Measurements from ENCODE around the gene ATF2.

Gene ATF2

DNA sequence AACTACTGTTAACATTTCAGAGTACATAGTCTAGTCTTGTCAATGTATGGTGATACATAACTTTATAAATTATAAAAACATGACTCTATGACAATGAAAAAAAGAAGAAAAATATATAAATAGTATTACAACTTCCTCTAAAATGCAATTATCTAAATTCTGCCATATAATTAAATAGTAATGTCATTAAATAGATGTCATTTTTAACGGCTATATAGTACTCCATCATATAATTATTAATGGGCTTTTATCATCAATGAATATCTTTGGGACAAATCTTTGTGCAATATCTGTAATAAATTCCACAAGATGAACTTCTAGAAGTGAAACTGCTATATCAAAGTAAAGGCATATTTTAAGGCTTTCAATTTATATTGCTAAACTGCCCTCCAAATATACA, 24.8 kb downstream of the ATF2 start:
- no peaks in the 10 kb centered on the region for H3K36me3 ChIP-seq (ENCODE audit: control insufficient read depth in 1 of 2, insufficient read depth in 2 of 2, low read length in 2 of 2)
- H3K27ac ChIP-seq (ENCODE audit: low read depth, low read length), result no peak overlapping the region
- no peak overlapping the region for H3K4me3 ChIP-seq (ENCODE audit: low read depth in 1 of 2, low read length in 2 of 2)
- no peaks in the 10 kb centered on the region for H3K27me3 ChIP-seq (ENCODE audit: control insufficient read depth in 1 of 2, insufficient read depth in 2 of 2, low read length in 2 of 2)
- H3K4me1 ChIP-seq (ENCODE audit: control insufficient read depth in 1 of 2, insufficient read depth in 2 of 2, low read length in 2 of 2), result peaks cover 0 to 6% of the 10 kb centered on the region in 2 donors
- H3K9ac ChIP-seq (ENCODE audit: low read depth in 1 of 2, low read length in 2 of 2), result no peak overlapping the region
- no peaks in the 10 kb centered on the region for H3K9me3 ChIP-seq (ENCODE audit: control insufficient read depth in 1 of 2, low read length in 2 of 2)

DNA sequence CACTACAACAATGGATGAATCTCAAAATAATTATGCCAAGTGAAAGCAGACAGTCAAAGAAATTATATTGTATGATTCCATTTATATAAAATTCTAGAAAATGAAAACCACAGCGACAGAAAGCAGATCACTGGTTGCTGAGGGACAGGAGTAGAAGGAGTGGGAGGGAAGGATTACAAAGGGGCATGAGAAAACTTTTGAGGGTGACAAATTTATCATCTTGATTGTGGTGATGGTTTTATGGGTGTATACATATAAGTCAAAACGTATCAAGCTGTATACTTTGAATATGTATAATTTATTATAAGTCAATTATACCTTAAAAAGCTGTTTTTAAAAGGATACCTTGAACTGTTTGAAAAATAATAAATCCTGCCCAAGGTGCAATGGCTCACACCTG, 27.7 kb downstream of the ATF2 start:
- no peak overlapping the region for H3K9ac ChIP-seq (ENCODE audit: low read depth in 1 of 2, low read length in 2 of 2)

DNA sequence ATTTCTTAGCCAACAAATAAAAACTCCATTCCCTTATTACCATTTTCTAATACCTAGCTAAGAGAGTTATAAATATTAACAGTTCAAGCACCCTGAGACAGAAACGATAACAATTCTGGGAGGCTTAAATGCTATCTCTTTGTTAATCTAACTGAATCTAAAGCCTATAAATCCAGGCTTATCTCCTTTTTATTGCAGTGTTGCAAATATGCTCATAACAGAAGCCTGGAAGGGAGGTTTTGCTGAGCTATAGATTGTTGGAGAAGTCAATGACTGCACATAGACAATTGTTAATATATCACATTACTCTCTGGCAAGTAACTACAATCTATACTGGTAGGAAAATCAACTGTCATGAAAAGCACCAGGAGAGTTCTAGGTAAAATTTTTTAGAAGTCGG, 30.2 kb downstream of the ATF2 start:
- H3K27ac ChIP-seq (ENCODE audit: low read depth, low read length), result no peak overlapping the region
- H3K9ac ChIP-seq (ENCODE audit: low read depth in 1 of 2, low read length in 2 of 2), result no peak overlapping the region
- no peaks in the 10 kb centered on the region for H3K36me3 ChIP-seq (ENCODE audit: control insufficient read depth in 1 of 2, insufficient read depth in 2 of 2, low read length in 2 of 2)
- H3K4me3 ChIP-seq (ENCODE audit: low read depth in 1 of 2, low read length in 2 of 2), result no peak overlapping the region
- H3K27me3 ChIP-seq (ENCODE audit: control insufficient read depth in 1 of 2, insufficient read depth in 2 of 2, low read length in 2 of 2), result no peaks in the 10 kb centered on the region
- peaks cover 0 to 11% of the 10 kb centered on the region in 2 donors for H3K4me1 ChIP-seq (ENCODE audit: control insufficient read depth in 1 of 2, insufficient read depth in 2 of 2, low read length in 2 of 2)
- H3K9me3 ChIP-seq (ENCODE audit: control insufficient read depth in 1 of 2, low read length in 2 of 2), result no peaks in the 10 kb centered on the region

More for the DNA sequence above, 27.7 kb downstream of the ATF2 start:
- H3K27ac ChIP-seq (ENCODE audit: low read depth, low read length), result no peak overlapping the region
- no peaks in the 10 kb centered on the region for H3K9me3 ChIP-seq (ENCODE audit: control insufficient read depth in 1 of 2, low read length in 2 of 2)
- H3K36me3 ChIP-seq (ENCODE audit: control insufficient read depth in 1 of 2, insufficient read depth in 2 of 2, low read length in 2 of 2), result no peaks in the 10 kb centered on the region
- H3K4me3 ChIP-seq (ENCODE audit: low read depth in 1 of 2, low read length in 2 of 2), result no peak overlapping the region
- peaks cover 0 to 11% of the 10 kb centered on the region in 2 donors for H3K4me1 ChIP-seq (ENCODE audit: control insufficient read depth in 1 of 2, insufficient read depth in 2 of 2, low read length in 2 of 2)
- H3K27me3 ChIP-seq (ENCODE audit: control insufficient read depth in 1 of 2, insufficient read depth in 2 of 2, low read length in 2 of 2), result no peaks in the 10 kb centered on the region

DNA sequence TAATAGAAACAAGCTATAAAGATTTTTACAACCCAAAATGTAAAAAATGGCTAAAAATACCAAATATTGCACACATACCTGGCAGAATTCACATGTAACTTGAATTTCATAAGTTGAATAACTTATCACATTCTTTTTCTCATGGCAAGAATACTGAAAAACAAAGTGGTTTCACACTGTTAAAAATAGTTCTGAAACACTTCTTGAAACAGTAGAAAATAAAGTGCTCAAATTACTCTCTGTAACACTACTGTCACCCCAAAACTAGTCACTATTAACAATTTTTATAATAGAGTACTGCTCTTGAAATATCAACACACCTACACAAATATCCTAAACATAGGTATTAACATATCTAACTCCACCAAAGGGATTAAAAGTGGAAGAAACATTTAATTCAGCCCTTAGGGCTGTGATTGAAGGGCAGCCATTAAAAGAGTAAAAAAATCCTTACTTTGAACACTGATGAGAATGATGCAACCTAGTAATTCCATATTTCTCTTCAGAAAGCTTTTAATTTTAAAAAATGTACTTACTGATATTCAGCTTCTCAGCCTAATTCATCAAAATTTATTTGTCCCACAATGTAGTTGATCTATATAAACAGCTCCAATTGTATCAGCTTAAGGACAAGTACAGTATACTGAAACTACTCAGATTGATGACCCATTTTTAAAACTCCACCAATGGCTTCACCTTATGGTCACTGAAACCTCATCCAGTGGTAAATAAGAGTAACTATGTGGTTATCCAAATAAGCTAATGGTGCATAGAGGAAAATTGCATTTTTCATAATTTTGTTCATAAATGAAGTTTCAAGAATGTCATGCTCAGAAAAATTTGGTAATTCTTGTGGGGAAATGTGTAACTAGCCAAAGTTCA, 31.4 kb downstream of the ATF2 start:
- H3K36me3 ChIP-seq (ENCODE audit: control insufficient read depth in 1 of 2, insufficient read depth in 2 of 2, low read length in 2 of 2), result no peaks in the 10 kb centered on the region
- no peaks in the 10 kb centered on the region for H3K9me3 ChIP-seq (ENCODE audit: control insufficient read depth in 1 of 2, low read length in 2 of 2)
- peaks cover 0 to 11% of the 10 kb centered on the region in 2 donors for H3K4me1 ChIP-seq (ENCODE audit: control insufficient read depth in 1 of 2, insufficient read depth in 2 of 2, low read length in 2 of 2)
- no peak overlapping the region for H3K27ac ChIP-seq (ENCODE audit: low read depth, low read length)
- no peak overlapping the region for H3K4me3 ChIP-seq (ENCODE audit: low read depth in 1 of 2, low read length in 2 of 2)
- H3K27me3 ChIP-seq (ENCODE audit: control insufficient read depth in 1 of 2, insufficient read depth in 2 of 2, low read length in 2 of 2), result no peaks in the 10 kb centered on the region
- no peak overlapping the region for H3K9ac ChIP-seq (ENCODE audit: low read depth in 1 of 2, low read length in 2 of 2)

DNA sequence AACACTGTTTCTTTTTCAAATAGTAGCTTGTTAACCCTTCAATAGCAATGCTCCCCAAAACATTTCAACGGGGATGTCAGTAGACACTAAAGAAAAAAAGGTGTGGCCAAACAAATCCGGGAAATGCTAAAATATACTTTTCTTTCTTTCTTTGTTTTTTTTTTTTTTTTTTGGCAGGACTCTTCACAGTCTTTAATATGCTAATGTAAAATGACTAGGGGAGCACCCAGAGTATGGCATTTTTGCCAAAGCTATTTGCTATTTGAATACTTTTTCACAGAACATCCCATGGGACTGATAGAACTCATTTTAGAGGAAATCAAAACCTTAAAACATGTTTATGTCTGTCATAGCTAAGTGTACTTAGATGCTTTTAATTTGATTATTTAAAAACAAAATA, 32.1 kb downstream of the ATF2 start:
- H3K27ac ChIP-seq (ENCODE audit: low read depth, low read length), result no peak overlapping the region
- H3K9ac ChIP-seq (ENCODE audit: low read depth in 1 of 2, low read length in 2 of 2), result no peak overlapping the region
- H3K4me3 ChIP-seq (ENCODE audit: low read depth in 1 of 2, low read length in 2 of 2), result no peak overlapping the region
- no peaks in the 10 kb centered on the region for H3K36me3 ChIP-seq (ENCODE audit: control insufficient read depth in 1 of 2, insufficient read depth in 2 of 2, low read length in 2 of 2)
- H3K27me3 ChIP-seq (ENCODE audit: control insufficient read depth in 1 of 2, insufficient read depth in 2 of 2, low read length in 2 of 2), result no peaks in the 10 kb centered on the region
- no peaks in the 10 kb centered on the region for H3K9me3 ChIP-seq (ENCODE audit: control insufficient read depth in 1 of 2, low read length in 2 of 2)
- peaks cover 0 to 11% of the 10 kb centered on the region in 2 donors for H3K4me1 ChIP-seq (ENCODE audit: control insufficient read depth in 1 of 2, insufficient read depth in 2 of 2, low read length in 2 of 2)

DNA sequence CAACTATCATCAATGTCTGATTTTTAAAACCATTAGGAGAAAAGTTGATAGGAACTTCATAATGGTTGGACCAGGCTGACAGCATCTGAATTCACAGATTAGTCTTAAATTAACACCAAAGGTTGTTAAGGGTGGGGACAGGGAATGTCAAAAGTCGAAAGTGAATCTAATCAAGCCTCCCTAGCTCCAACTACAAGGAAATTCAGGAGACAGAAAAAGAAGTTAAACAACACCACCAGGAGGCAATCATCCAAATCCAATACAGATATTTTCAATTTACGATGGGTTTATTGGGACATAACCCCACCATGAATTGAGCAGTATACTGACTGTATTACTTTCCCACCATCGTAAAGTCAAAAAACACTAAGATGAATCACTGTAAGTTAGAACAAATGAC, 32.8 kb downstream of the ATF2 start:
- H3K4me1 ChIP-seq (ENCODE audit: control insufficient read depth in 1 of 2, insufficient read depth in 2 of 2, low read length in 2 of 2), result peaks cover 0 to 11% of the 10 kb centered on the region in 2 donors
- H3K27me3 ChIP-seq (ENCODE audit: control insufficient read depth in 1 of 2, insufficient read depth in 2 of 2, low read length in 2 of 2), result no peaks in the 10 kb centered on the region
- H3K9me3 ChIP-seq (ENCODE audit: control insufficient read depth in 1 of 2, low read length in 2 of 2), result no peaks in the 10 kb centered on the region
- H3K9ac ChIP-seq (ENCODE audit: low read depth in 1 of 2, low read length in 2 of 2), result no peak overlapping the region
- H3K27ac ChIP-seq (ENCODE audit: low read depth, low read length), result no peak overlapping the region
- H3K4me3 ChIP-seq (ENCODE audit: low read depth in 1 of 2, low read length in 2 of 2), result no peak overlapping the region
- no peaks in the 10 kb centered on the region for H3K36me3 ChIP-seq (ENCODE audit: control insufficient read depth in 1 of 2, insufficient read depth in 2 of 2, low read length in 2 of 2)

DNA sequence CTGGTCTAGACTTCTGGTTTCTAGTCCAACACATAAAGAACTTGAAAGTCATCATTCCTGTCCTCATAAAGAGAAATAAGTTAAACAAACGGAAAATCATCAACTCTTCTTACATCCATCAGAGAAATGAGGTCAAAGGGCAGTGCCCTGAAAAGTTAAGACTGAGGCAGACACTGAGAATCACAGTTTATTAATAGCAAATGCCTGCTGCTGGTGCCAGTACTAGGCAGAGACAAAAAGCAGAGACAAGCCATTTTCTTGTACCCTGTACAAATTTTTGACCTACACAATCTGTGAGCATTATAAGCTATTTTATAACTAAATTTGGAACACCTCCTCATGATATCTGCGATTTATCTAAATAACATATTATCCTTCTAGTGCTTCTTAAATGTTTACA, 36.8 kb downstream of the ATF2 start:
- no peak overlapping the region for H3K4me3 ChIP-seq (ENCODE audit: low read depth in 1 of 2, low read length in 2 of 2)
- H3K9ac ChIP-seq (ENCODE audit: low read depth in 1 of 2, low read length in 2 of 2), result no peak overlapping the region
- H3K36me3 ChIP-seq (ENCODE audit: control insufficient read depth in 1 of 2, insufficient read depth in 2 of 2, low read length in 2 of 2), result peaks cover 0 to 14% of the 10 kb centered on the region in 2 donors
- no peaks in the 10 kb centered on the region for H3K9me3 ChIP-seq (ENCODE audit: control insufficient read depth in 1 of 2, low read length in 2 of 2)
- H3K27me3 ChIP-seq (ENCODE audit: control insufficient read depth in 1 of 2, insufficient read depth in 2 of 2, low read length in 2 of 2), result no peaks in the 10 kb centered on the region
- H3K4me1 ChIP-seq (ENCODE audit: control insufficient read depth in 1 of 2, insufficient read depth in 2 of 2, low read length in 2 of 2), result no peaks in the 10 kb centered on the region
- H3K27ac ChIP-seq (ENCODE audit: low read depth, low read length), result no peak overlapping the region

DNA sequence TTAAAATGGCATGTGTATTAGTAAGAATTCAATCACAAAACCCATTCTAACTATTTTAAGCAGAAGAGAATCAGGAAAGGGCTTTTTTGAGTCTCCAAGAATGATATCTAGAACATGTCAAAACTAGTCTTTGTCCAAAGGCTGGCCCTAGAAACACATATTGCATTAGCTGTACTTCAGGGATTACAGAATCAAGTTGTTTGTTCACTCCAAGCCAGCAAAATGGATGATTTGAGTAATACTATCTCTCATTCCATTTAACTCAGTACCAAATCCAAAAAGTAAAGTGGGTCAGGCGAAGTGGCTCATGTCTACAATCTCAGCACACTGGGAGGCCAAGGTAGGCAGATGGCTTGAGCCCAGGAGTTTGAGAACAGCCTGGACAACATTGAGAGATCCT, 41.3 kb downstream of the ATF2 start:
- Histone ChIP-seq H3K9me3 (ENCODE audit: control insufficient read depth in 1 of 2, low read length in 2 of 2) (no peaks in the 10 kb centered on the region), H3K4me3 (ENCODE audit: low read depth in 1 of 2, low read length in 2 of 2) (no peak overlapping the region), H3K4me1 (ENCODE audit: control insufficient read depth in 1 of 2, insufficient read depth in 2 of 2, low read length in 2 of 2) (no peaks in the 10 kb centered on the region), H3K27ac (ENCODE audit: low read depth, low read length) (no peak overlapping the region), H3K36me3 (ENCODE audit: control insufficient read depth in 1 of 2, insufficient read depth in 2 of 2, low read length in 2 of 2) (peaks cover 4 to 14% of the 10 kb centered on the region in 2 donors), H3K27me3 (ENCODE audit: control insufficient read depth in 1 of 2, insufficient read depth in 2 of 2, low read length in 2 of 2) (no peaks in the 10 kb centered on the region), H3K9ac (ENCODE audit: low read depth in 1 of 2, low read length in 2 of 2) (no peak overlapping the region)

DNA sequence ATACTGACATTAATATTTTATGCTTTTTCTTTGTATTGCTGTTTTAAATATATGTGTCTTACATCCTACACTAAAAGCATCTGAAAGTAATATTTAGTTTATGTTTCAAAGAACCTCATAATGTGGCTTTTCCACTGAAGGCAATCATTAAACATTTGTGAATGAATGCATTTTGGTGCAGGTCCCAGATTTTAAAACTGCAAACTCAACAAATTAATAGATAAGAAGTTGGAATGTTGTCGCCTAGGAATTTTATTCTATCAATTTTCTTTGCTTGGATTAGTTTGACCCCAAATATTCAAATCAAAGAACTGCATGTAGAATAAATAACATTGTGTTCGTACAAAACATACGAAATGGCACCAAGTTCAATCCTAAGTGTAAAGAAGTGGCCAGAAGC, 44.7 kb downstream of the ATF2 start:
- Histone ChIP-seq H3K4me3 (ENCODE audit: low read depth in 1 of 2, low read length in 2 of 2) (no peak overlapping the region), H3K9ac (ENCODE audit: low read depth in 1 of 2, low read length in 2 of 2) (no peak overlapping the region), H3K27ac (ENCODE audit: low read depth, low read length) (no peak overlapping the region), H3K27me3 (ENCODE audit: control insufficient read depth in 1 of 2, insufficient read depth in 2 of 2, low read length in 2 of 2) (no peaks in the 10 kb centered on the region), H3K4me1 (ENCODE audit: control insufficient read depth in 1 of 2, insufficient read depth in 2 of 2, low read length in 2 of 2) (no peaks in the 10 kb centered on the region), H3K9me3 (ENCODE audit: control insufficient read depth in 1 of 2, low read length in 2 of 2) (no peaks in the 10 kb centered on the region), H3K36me3 (ENCODE audit: control insufficient read depth in 1 of 2, insufficient read depth in 2 of 2, low read length in 2 of 2) (peaks cover 6 to 14% of the 10 kb centered on the region in 2 donors)

DNA sequence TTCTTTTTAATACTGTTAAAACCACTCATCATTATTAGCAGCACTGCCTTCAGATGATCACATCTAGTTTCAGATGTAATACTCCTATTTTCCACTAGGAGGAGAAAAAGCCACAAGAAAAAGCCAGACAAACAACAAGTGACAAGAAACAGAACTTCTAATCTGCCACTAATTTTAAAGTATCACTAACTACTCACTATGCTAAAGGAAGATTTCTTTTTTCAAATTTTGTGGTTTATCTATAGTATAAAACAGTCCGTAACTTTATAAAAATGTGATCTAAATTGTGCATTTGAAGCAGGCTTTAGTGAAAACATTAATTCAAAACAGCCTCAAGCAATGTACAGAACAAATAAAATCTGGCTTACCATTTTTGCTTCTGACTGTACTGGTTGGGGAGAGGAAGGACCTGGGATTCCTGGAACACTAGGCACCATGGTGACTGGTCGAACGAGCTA, 56.8 kb downstream of the ATF2 start:
- Histone ChIP-seq H3K27me3 (ENCODE audit: control insufficient read depth in 1 of 2, insufficient read depth in 2 of 2, low read length in 2 of 2) (no peaks in the 10 kb centered on the region), H3K9me3 (ENCODE audit: control insufficient read depth in 1 of 2, low read length in 2 of 2) (no peaks in the 10 kb centered on the region), H3K4me3 (ENCODE audit: low read depth in 1 of 2, low read length in 2 of 2) (no peak overlapping the region), H3K4me1 (ENCODE audit: control insufficient read depth in 1 of 2, insufficient read depth in 2 of 2, low read length in 2 of 2) (no peaks in the 10 kb centered on the region), H3K9ac (ENCODE audit: low read depth in 1 of 2, low read length in 2 of 2) (no peak overlapping the region), H3K36me3 (ENCODE audit: control insufficient read depth in 1 of 2, insufficient read depth in 2 of 2, low read length in 2 of 2) (peaks cover 4 to 36% of the 10 kb centered on the region in 2 donors), H3K27ac (ENCODE audit: low read depth, low read length) (no peak overlapping the region)
